COR-L47 (cell line): Measurements from ENCODE around the gene ENTPD8.
"Not testable (repeated sequence)": the region's sequence is repeated elsewhere in the genome, so short reads cannot be mapped to it uniquely, and the experiment has no call there.

Experiments used
- DNase-seq: peaks from one replicate; lab custom pipeline; 2025; lab: John Stamatoyannopoulos, UW

ENTPD8 gene

GRCh38 chr9:137411260-137411644, 29.9 kb downstream of the ENTPD8 start:
- DNase-seq = no peak

- DNase-seq = no peak
Observed at GRCh38 chr9:137410891-137411249, 30.3 kb downstream of the ENTPD8 start.

- not testable (repeated sequence) for DNase-seq
Observed at GRCh38 chr9:137410236-137410890, 30.8 kb downstream of the ENTPD8 start.

GRCh38 chr9:137409515-137409914, 31.6 kb downstream of the ENTPD8 start:
- no peak for DNase-seq

- no peak for DNase-seq
Observed at GRCh38 chr9:137408651-137409405, 32.3 kb downstream of the ENTPD8 start.

GRCh38 chr9:137407590-137408300, 33.4 kb downstream of the ENTPD8 start:
- DNase-seq = no peak

GRCh38 chr9:137406876-137407589, 34.1 kb downstream of the ENTPD8 start:
- peak; percentile 50 for DNase-seq

GRCh38 chr9:137406085-137406760, 34.9 kb downstream of the ENTPD8 start:
- no peak for DNase-seq

- DNase-seq = no peak
Observed at GRCh38 chr9:137405677-137406081, 35.5 kb downstream of the ENTPD8 start.

- DNase-seq = no peak
Observed at GRCh38 chr9:137404961-137405567, 36.1 kb downstream of the ENTPD8 start.

- no peak for DNase-seq
Observed at GRCh38 chr9:137403269-137403668, 37.9 kb downstream of the ENTPD8 start.

- no peak for DNase-seq
Observed at GRCh38 chr9:137402746-137403145, 38.4 kb downstream of the ENTPD8 start.

- no peak for DNase-seq
Observed at GRCh38 chr9:137398561-137399468, 42.3 kb downstream of the ENTPD8 start.

- no peak for DNase-seq
Observed at GRCh38 chr9:137397675-137398423, 43.3 kb downstream of the ENTPD8 start.

GRCh38 chr9:137396634-137397367, 44.4 kb downstream of the ENTPD8 start:
- DNase-seq = no peak

GRCh38 chr9:137396227-137396626, 44.9 kb downstream of the ENTPD8 start:
- DNase-seq = no peak

GRCh38 chr9:137395666-137396010, 45.5 kb downstream of the ENTPD8 start:
- DNase-seq = no peak

- DNase-seq = no peak
Observed at GRCh38 chr9:137394866-137395665, 46.1 kb downstream of the ENTPD8 start.
